GM12874 (cell line): Measurements from ENCODE around the gene INSM1.

Experiments
- CTCF ChIP-seq: IDR thresholded peaks from 2 replicates; pipeline ENCODE4 v1.5.1; 2011; ENCODE audit warnings: low read depth, mild to moderate bottlenecking, control low read depth, low read length, moderate library complexity; ENCODE audit not compliant: insufficient read depth

Gene INSM1

GRCh38 chr20:20406306-20406705 is 38.4 kb downstream of the INSM1 start:
- TF ChIP-seq CTCF: no peak

GRCh38 chr20:20407891-20408805 is 40.2 kb downstream of the INSM1 start:
- no peak for TF ChIP-seq CTCF

GRCh38 chr20:20409331-20409730 is 41.4 kb downstream of the INSM1 start:
- no peak for TF ChIP-seq CTCF

- TF ChIP-seq CTCF: no peak
Measured at GRCh38 chr20:20410678-20411077, 42.8 kb downstream of the INSM1 start.

- TF ChIP-seq CTCF: no peak
Measured at GRCh38 chr20:20411402-20411801, 43.5 kb downstream of the INSM1 start.

- no peak for TF ChIP-seq CTCF
Measured at GRCh38 chr20:20411836-20412235, 43.9 kb downstream of the INSM1 start.

GRCh38 chr20:20412750-20413149 is 44.8 kb downstream of the INSM1 start:
- no peak for TF ChIP-seq CTCF
